Stimulated activated CD4-positive, alpha-beta T cell treated with anti-CD3 and anti-CD28 coated beads, TNF-alpha, amount 100 ng/mL, for 24 hours (primary cell): ENCODE measurements around the gene SUSD6.

Experiments
- DNase-seq, 3 experiments: peaks; one replicate each; pipeline ENCODE4 v3.0.0-alpha.2; 2020; ENCODE audit warnings: low read depth in 3 of 3

The SUSD6 gene

GRCh38 chr14:69648480-69649451, 37.4 kb downstream of the SUSD6 start:
- no peak for DNase-seq

- DNase-seq: no peak
Measured at GRCh38 chr14:69650948-69651369, 39.6 kb downstream of the SUSD6 start.

GRCh38 chr14:69651664-69652063, 40.3 kb downstream of the SUSD6 start:
- DNase-seq: no peak

- DNase-seq: no peak
Measured at GRCh38 chr14:69652942-69653684, 41.7 kb downstream of the SUSD6 start.

- no peak for DNase-seq
Measured at GRCh38 chr14:69654116-69654515, 42.7 kb downstream of the SUSD6 start.

GRCh38 chr14:69657950-69658355, 46.6 kb downstream of the SUSD6 start:
- DNase-seq: no peak

- DNase-seq: no peak
Measured at GRCh38 chr14:69658664-69659261, 47.4 kb downstream of the SUSD6 start.

- no peak for DNase-seq
Measured at GRCh38 chr14:69660344-69661193, 49.2 kb downstream of the SUSD6 start.

GRCh38 chr14:69661194-69661537, 49.8 kb downstream of the SUSD6 start:
- no peak for DNase-seq

- no peak for DNase-seq
Measured at GRCh38 chr14:69662636-69663299, 51.4 kb downstream of the SUSD6 start.

- DNase-seq: no peak
Measured at GRCh38 chr14:69663300-69663643, 51.9 kb downstream of the SUSD6 start.

- DNase-seq: no peak
Measured at GRCh38 chr14:69664265-69664664, 52.9 kb downstream of the SUSD6 start.

GRCh38 chr14:69664865-69665526, 53.6 kb downstream of the SUSD6 start:
- no peak for DNase-seq

GRCh38 chr14:69665631-69666030, 54.2 kb downstream of the SUSD6 start:
- DNase-seq: no peak

GRCh38 chr14:69666112-69666511, 54.7 kb downstream of the SUSD6 start:
- DNase-seq: no peak

- DNase-seq: no peak
Measured at GRCh38 chr14:69666690-69667211, 55.4 kb downstream of the SUSD6 start.

- DNase-seq: no peak
Measured at GRCh38 chr14:69667938-69668335, 56.5 kb downstream of the SUSD6 start.

GRCh38 chr14:69669375-69669774, 58.0 kb downstream of the SUSD6 start:
- DNase-seq: no peak

- no peak for DNase-seq
Measured at GRCh38 chr14:69670093-69670492, 58.7 kb downstream of the SUSD6 start.

- no peak for DNase-seq
Measured at GRCh38 chr14:69671365-69672030, 60.1 kb downstream of the SUSD6 start.
